Measurements from ENCODE around the gene EDDM13. TPM values are rescaled to one million over a fixed set of nuclear protein-coding genes. Genes with fewer than 3 reads are reported as not detected.
A peak's percentile ranks its signal among the peaks of the same experiment; 100 is the strongest.

Gene EDDM13
- polyA plus RNA-seq, 2 donors, result 2.8 to 3.0 TPM

DNA sequence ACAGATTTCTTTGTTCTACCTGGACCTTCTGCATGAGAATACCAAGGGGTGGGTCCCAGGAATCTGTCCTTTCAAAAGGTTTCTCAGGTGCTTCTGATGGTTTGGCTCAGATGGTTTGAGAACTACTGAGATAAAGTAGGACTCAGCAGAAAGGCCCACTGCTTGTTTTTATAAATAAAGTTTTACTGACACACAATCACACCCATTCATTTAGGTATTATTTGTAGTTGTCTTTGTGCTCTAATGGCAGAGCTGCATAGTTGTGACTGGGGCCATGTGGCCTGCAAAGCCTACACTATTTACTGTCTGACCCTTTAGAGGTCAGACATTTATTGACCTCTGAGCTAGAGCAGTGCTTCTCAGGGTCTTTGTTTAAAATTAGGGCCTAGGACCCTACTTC lies 17.6 kb downstream of the EDDM13 start:
- Histone ChIP-seq H3K27me3 (ENCODE audit: control insufficient read depth in 1 of 2, insufficient read depth in 2 of 2, low read length in 2 of 2) (no peaks in the 10 kb centered on the region), H3K27ac (ENCODE audit: low read depth in 2 of 2, low read length in 1 of 2) (no peak overlapping the region), H3K4me1 (ENCODE audit: control insufficient read depth in 2 of 2, insufficient read depth in 2 of 2, low read length in 1 of 2) (peaks cover 0 to under 1% of the 10 kb centered on the region in 2 donors), H3K9me3 (ENCODE audit: control insufficient read depth in 2 of 2, insufficient read depth in 1 of 2, low read depth in 1 of 2, low read length in 1 of 2) (no peaks in the 10 kb centered on the region), H3K4me3 (ENCODE audit: low read depth in 1 of 2, low read length in 2 of 2) (no peak overlapping the region), H3K36me3 (ENCODE audit: control insufficient read depth in 2 of 2, insufficient read depth in 2 of 2, low read length in 1 of 2) (peaks cover 0 to 4% of the 10 kb centered on the region in 2 donors)

DNA sequence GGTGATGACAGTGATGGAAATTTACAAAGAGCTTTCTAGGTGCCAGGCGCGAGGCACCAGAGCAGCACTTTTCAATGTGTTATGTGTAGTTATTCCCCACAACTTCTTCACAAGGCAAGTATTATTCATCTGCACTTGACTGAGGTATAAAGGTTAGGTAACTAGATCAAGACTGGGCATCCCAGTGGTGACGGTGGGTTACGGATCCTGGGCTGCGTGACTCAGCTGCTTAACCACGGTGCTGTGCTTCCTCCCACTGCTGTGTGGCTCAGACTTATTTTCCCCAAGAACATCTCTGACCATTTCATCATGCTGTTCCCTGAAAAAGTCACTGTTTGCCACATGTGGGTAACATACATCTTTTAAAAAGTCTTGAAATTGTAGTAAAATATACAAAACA lies 19.3 kb downstream of the EDDM13 start:
- H3K4me1 ChIP-seq (ENCODE audit: control insufficient read depth in 2 of 2, insufficient read depth in 2 of 2, low read length in 1 of 2), result peaks cover 0 to 4% of the 10 kb centered on the region in 2 donors
- no peak overlapping the region for H3K4me3 ChIP-seq (ENCODE audit: low read depth in 1 of 2, low read length in 2 of 2)
- H3K27me3 ChIP-seq (ENCODE audit: control insufficient read depth in 1 of 2, insufficient read depth in 2 of 2, low read length in 2 of 2), result no peaks in the 10 kb centered on the region
- WGBS, 2 donors, result 89 to 93% methylated on average over 6 of the region's 6 CpGs
- no peak overlapping the region for H3K27ac ChIP-seq (ENCODE audit: low read depth in 2 of 2, low read length in 1 of 2)
- no peaks in the 10 kb centered on the region for H3K9me3 ChIP-seq (ENCODE audit: control insufficient read depth in 2 of 2, insufficient read depth in 1 of 2, low read depth in 1 of 2, low read length in 1 of 2)
- peaks cover 0 to 4% of the 10 kb centered on the region in 2 donors for H3K36me3 ChIP-seq (ENCODE audit: control insufficient read depth in 2 of 2, insufficient read depth in 2 of 2, low read length in 1 of 2)

DNA sequence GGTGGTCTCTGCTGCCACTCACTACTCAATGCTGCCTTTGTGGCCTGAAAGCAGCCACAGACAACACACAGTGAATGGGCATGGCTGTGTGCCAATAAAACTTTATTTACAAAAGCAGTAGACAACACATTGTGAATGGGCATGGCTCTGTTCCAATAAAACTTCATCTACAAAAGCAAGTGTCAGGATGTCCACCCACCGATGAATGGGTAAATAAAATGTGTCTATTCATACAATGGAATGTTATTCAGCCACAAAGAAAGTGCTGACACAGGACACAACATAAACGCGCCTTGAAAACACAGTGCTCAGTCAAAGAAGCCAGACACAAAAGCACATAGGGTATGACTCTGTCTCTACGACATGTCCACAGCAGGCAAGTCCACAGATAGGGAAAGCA lies 22.0 kb downstream of the EDDM13 start:
- Histone ChIP-seq H3K27ac (ENCODE audit: low read depth in 2 of 2, low read length in 1 of 2) (peak overlapping the region; percentile 43 to 83), H3K27me3 (ENCODE audit: control insufficient read depth in 1 of 2, insufficient read depth in 2 of 2, low read length in 2 of 2) (no peaks in the 10 kb centered on the region), H3K4me3 (ENCODE audit: low read depth in 1 of 2, low read length in 2 of 2) (no peak overlapping the region), H3K36me3 (ENCODE audit: control insufficient read depth in 2 of 2, insufficient read depth in 2 of 2, low read length in 1 of 2) (peaks cover 3 to 6% of the 10 kb centered on the region in 2 donors), H3K9me3 (ENCODE audit: control insufficient read depth in 2 of 2, insufficient read depth in 1 of 2, low read depth in 1 of 2, low read length in 1 of 2) (no peaks in the 10 kb centered on the region), H3K4me1 (ENCODE audit: control insufficient read depth in 2 of 2, insufficient read depth in 2 of 2, low read length in 1 of 2) (peaks cover 0 to 4% of the 10 kb centered on the region in 2 donors)
- WGBS, 2 donors, result 54 to 71% methylated on average over 4 of the region's 4 CpGs

- Histone ChIP-seq H3K27me3 (ENCODE audit: control insufficient read depth in 1 of 2, insufficient read depth in 2 of 2, low read length in 2 of 2) (no peaks in the 10 kb centered on the region), H3K4me1 (ENCODE audit: control insufficient read depth in 2 of 2, insufficient read depth in 2 of 2, low read length in 1 of 2) (peaks cover 0 to 4% of the 10 kb centered on the region in 2 donors), H3K36me3 (ENCODE audit: control insufficient read depth in 2 of 2, insufficient read depth in 2 of 2, low read length in 1 of 2) (peaks cover 3 to 6% of the 10 kb centered on the region in 2 donors), H3K4me3 (ENCODE audit: low read depth in 1 of 2, low read length in 2 of 2) (peak overlapping the region in 1 of 2 donors; percentile 22), H3K27ac (ENCODE audit: low read depth in 2 of 2, low read length in 1 of 2) (peak overlapping the region; percentile 74 to 93), H3K9me3 (ENCODE audit: control insufficient read depth in 2 of 2, insufficient read depth in 1 of 2, low read depth in 1 of 2, low read length in 1 of 2) (no peaks in the 10 kb centered on the region)
- WGBS, 2 donors, result 73 to 77% methylated on average over 22 of the region's 22 CpGs
Observed at GRCh38 chr19:56295531-56296455, 23.2 kb downstream of the EDDM13 start.

- H3K4me1 ChIP-seq (ENCODE audit: control insufficient read depth in 2 of 2, insufficient read depth in 2 of 2, low read length in 1 of 2), result peaks cover 0 to 4% of the 10 kb centered on the region in 2 donors
- no peaks in the 10 kb centered on the region for H3K27me3 ChIP-seq (ENCODE audit: control insufficient read depth in 1 of 2, insufficient read depth in 2 of 2, low read length in 2 of 2)
- no peak overlapping the region for H3K27ac ChIP-seq (ENCODE audit: low read depth in 2 of 2, low read length in 1 of 2)
- 84 to 91% methylated on average over 3 of the region's 3 CpGs for WGBS, 2 donors
- no peaks in the 10 kb centered on the region for H3K9me3 ChIP-seq (ENCODE audit: control insufficient read depth in 2 of 2, insufficient read depth in 1 of 2, low read depth in 1 of 2, low read length in 1 of 2)
- H3K4me3 ChIP-seq (ENCODE audit: low read depth in 1 of 2, low read length in 2 of 2), result no peak overlapping the region
- peaks cover 3 to 6% of the 10 kb centered on the region in 2 donors for H3K36me3 ChIP-seq (ENCODE audit: control insufficient read depth in 2 of 2, insufficient read depth in 2 of 2, low read length in 1 of 2)
Observed at GRCh38 chr19:56297010-56297409, 24.5 kb downstream of the EDDM13 start.

GRCh38 chr19:56299688-56300087 lies 27.1 kb downstream of the EDDM13 start:
- H3K27ac ChIP-seq (ENCODE audit: low read depth in 2 of 2, low read length in 1 of 2), result no peak overlapping the region
- H3K4me3 ChIP-seq (ENCODE audit: low read depth in 1 of 2, low read length in 2 of 2), result no peak overlapping the region
- H3K36me3 ChIP-seq (ENCODE audit: control insufficient read depth in 2 of 2, insufficient read depth in 2 of 2, low read length in 1 of 2), result peaks cover 2 to 3% of the 10 kb centered on the region in 2 donors
- 86 to 87% methylated on average over 3 of the region's 3 CpGs for WGBS, 2 donors
- peaks cover 0 to 4% of the 10 kb centered on the region in 2 donors for H3K4me1 ChIP-seq (ENCODE audit: control insufficient read depth in 2 of 2, insufficient read depth in 2 of 2, low read length in 1 of 2)
- no peaks in the 10 kb centered on the region for H3K9me3 ChIP-seq (ENCODE audit: control insufficient read depth in 2 of 2, insufficient read depth in 1 of 2, low read depth in 1 of 2, low read length in 1 of 2)
- H3K27me3 ChIP-seq (ENCODE audit: control insufficient read depth in 1 of 2, insufficient read depth in 2 of 2, low read length in 2 of 2), result no peaks in the 10 kb centered on the region

GRCh38 chr19:56301155-56301554 lies 28.6 kb downstream of the EDDM13 start:
- Histone ChIP-seq H3K4me1 (ENCODE audit: control insufficient read depth in 2 of 2, insufficient read depth in 2 of 2, low read length in 1 of 2) (no peaks in the 10 kb centered on the region), H3K36me3 (ENCODE audit: control insufficient read depth in 2 of 2, insufficient read depth in 2 of 2, low read length in 1 of 2) (peaks cover 2 to 3% of the 10 kb centered on the region in 2 donors), H3K4me3 (ENCODE audit: low read depth in 1 of 2, low read length in 2 of 2) (no peak overlapping the region), H3K27me3 (ENCODE audit: control insufficient read depth in 1 of 2, insufficient read depth in 2 of 2, low read length in 2 of 2) (no peaks in the 10 kb centered on the region), H3K27ac (ENCODE audit: low read depth in 2 of 2, low read length in 1 of 2) (peak overlapping the region; percentile 41 to 62), H3K9me3 (ENCODE audit: control insufficient read depth in 2 of 2, insufficient read depth in 1 of 2, low read depth in 1 of 2, low read length in 1 of 2) (no peaks in the 10 kb centered on the region)
- WGBS, 2 donors, result 72 to 75% methylated on average over 5 of the region's 5 CpGs

DNA sequence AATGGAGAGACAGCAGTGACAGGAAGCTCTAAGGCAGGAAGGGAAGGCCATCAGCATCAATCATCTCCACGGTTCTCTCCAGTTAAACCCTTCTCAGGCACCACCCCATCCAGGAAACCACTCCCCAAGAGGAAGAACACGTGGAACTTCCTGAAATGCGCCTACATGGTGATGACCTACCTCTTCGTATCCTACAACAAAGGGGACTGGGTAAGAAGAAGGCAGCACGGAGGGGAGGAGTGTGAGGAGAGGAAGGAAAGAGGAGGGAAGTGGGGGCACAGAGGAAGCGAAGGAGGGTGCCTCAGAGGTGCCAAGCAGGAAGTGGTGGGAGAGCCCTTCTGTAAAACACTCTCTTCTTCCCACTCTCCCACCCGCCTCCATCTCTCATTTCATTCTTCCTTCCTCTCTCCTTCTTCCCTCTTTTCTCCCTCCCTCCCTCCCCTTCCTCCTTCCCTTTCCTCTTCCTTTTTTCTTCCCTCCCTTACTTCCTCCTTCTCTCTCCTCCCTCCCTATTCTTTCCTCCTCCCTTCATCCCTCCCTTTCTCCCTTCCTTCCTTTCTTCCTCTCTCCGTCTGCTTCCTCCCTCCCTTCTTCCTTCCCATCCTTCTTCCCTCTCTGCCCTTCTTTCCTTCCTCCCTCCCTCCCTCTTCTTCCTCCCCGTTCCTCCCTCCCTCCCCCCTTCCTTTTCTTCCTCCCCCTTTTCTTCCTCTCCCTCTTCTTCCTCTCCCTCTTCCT lies 29.5 kb downstream of the EDDM13 start:
- Histone ChIP-seq H3K36me3 (ENCODE audit: control insufficient read depth in 2 of 2, insufficient read depth in 2 of 2, low read length in 1 of 2) (peaks cover 2 to 3% of the 10 kb centered on the region in 2 donors), H3K27me3 (ENCODE audit: control insufficient read depth in 1 of 2, insufficient read depth in 2 of 2, low read length in 2 of 2) (no peaks in the 10 kb centered on the region), H3K4me3 (ENCODE audit: low read depth in 1 of 2, low read length in 2 of 2) (no peak overlapping the region), H3K9me3 (ENCODE audit: control insufficient read depth in 2 of 2, insufficient read depth in 1 of 2, low read depth in 1 of 2, low read length in 1 of 2) (no peaks in the 10 kb centered on the region), H3K27ac (ENCODE audit: low read depth in 2 of 2, low read length in 1 of 2) (peak overlapping the region; percentile 25 to 70), H3K4me1 (ENCODE audit: control insufficient read depth in 2 of 2, insufficient read depth in 2 of 2, low read length in 1 of 2) (no peaks in the 10 kb centered on the region)
- WGBS, 2 donors, result 50 to 63% methylated on average over 9 of the region's 9 CpGs

GRCh38 chr19:56304243-56304642 lies 31.7 kb downstream of the EDDM13 start:
- H3K36me3 ChIP-seq (ENCODE audit: control insufficient read depth in 2 of 2, insufficient read depth in 2 of 2, low read length in 1 of 2), result no peaks in the 10 kb centered on the region
- no peak overlapping the region for H3K27ac ChIP-seq (ENCODE audit: low read depth in 2 of 2, low read length in 1 of 2)
- H3K9me3 ChIP-seq (ENCODE audit: control insufficient read depth in 2 of 2, insufficient read depth in 1 of 2, low read depth in 1 of 2, low read length in 1 of 2), result no peaks in the 10 kb centered on the region
- WGBS, 2 donors, result 89 to 90% methylated on average over 9 of the region's 9 CpGs
- no peaks in the 10 kb centered on the region for H3K4me1 ChIP-seq (ENCODE audit: control insufficient read depth in 2 of 2, insufficient read depth in 2 of 2, low read length in 1 of 2)
- no peak overlapping the region for H3K4me3 ChIP-seq (ENCODE audit: low read depth in 1 of 2, low read length in 2 of 2)
- no peaks in the 10 kb centered on the region for H3K27me3 ChIP-seq (ENCODE audit: control insufficient read depth in 1 of 2, insufficient read depth in 2 of 2, low read length in 2 of 2)
